ENCODE measurements around the gene DNAH17.
"Not testable (repeated sequence)": the region's sequence is repeated elsewhere in the genome, so short reads cannot be mapped to it uniquely, and the experiment has no call there.

DNAH17 gene

DNA sequence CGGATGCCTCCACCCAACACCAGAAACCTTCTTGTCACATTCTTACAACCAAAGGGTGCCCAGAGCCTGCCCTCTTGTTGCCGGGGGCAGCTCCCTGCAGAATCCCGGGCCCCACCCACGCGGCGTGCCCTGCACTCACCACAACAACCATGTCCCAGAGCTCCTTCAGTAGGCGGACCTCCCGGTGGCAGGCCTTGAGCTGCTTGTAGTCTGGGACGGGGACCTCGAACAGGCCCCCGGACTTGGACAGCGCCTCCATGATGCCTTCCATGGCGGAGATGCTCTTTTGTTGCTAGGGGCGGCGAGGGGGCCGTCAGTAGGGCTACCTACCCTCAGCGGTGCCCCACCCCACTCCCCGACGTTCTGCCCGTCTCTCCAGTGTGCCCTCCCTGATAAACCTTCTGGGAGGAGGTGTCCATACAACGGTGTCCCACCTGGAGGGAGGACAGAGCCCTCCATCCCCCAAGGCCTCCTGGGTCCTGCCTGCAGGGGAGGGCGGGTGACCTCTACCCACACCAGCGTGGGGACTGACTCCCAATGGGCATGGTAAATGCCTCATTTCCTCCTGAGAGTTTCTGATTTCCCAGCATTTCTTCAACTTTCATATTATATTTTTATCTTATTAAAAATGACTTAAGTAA is 52.2 kb downstream of the DNAH17 start:
- DNase-seq (ENCODE audit: low read depth in 2 of 2, low spot score in 1 of 2) = no peak

DNA sequence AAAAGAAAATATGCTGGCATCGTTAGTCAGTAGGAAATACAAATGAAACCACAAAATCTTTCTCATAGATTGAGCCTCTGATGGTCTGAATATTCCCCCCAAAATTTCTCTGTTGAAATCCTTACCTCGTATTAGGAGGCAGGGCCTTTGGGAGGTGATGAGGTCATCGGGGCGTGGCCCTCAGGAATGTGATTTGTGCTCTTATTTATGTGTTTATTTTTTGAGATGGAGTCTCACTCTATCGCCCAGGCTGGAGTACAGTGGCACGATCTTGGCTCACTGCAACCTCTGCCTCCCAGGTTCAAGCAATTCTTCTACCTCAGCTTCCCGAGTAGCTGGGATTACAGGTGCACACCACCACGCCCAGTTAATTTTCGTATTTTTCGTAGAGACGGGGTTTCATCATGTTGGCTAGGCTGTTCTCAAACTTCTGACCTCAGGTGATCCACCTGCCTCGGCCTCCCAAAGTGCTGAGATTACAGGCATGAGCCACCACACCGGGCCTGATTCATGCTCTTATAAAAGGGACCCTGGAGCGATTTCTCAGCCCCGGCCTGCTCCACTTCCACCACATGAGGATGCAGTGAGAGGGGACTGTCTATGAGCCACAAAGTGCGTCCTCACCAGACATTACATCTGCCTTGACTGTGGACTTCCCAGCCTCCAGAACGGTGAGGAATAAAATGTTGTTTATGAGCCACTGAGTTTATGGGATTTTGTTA is 53.1 kb downstream of the DNAH17 start:
- DNase-seq (ENCODE audit: low read depth in 2 of 2, low spot score in 1 of 2) = no peak

DNA sequence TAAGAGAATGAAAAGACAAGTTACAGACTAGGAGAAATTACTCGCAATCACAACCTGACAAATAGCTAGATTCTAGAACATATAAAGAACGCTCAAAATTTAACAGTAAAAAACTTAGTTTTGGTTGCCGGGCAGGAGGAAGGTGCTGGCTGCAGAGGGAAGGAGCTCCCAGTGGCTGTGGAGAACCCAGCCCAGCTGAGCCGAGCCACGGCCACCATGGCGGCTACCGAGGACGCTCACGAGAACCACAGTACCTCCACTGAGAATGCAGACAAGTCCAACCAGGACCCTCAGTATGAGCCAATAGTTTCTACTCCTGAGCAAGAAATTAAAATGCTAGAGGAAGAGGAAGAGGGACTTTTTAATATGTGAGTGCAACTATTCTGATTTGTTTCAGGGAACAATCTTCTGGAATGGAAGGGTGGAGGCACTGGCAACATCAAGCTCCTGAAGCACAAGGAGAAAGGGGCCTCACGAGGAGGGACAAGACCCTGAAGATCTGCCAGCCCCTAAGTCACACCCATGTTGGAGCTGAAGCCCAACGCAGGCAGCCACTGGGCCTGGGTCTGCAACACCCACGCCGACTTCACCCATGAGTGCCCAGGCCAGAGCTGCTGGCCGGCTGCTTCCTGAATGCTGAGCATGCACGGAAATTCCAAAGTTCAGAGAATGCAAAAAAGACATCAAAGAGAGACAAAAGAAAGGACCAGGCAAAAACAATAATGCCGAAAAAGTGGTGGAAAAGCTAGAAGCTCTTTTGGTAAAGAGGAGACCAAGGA is 55.0 kb downstream of the DNAH17 start:
- no peak for DNase-seq (ENCODE audit: low read depth in 2 of 2, low spot score in 1 of 2)

DNA sequence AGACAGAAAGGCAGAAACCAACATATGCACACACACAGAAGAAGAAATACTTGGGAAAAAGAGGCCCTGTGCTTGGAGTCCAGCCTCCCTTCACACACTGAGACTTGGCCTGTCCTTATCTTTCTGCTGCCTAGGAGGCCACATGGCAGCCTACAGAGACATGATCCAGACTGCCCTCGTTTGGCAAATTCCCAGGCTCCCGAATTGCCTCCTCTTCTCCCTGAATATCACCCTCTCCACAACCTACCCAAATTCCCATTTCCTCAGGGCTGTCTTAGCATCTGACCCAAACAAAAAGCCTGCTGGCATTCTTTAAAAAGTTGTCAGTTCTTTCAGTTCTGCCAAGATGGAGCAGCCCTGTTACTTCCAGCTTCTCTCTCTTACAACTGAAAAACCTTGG is 59.8 kb downstream of the DNAH17 start:
- no peak for DNase-seq (ENCODE audit: low read depth in 2 of 2, low spot score in 1 of 2)

DNA sequence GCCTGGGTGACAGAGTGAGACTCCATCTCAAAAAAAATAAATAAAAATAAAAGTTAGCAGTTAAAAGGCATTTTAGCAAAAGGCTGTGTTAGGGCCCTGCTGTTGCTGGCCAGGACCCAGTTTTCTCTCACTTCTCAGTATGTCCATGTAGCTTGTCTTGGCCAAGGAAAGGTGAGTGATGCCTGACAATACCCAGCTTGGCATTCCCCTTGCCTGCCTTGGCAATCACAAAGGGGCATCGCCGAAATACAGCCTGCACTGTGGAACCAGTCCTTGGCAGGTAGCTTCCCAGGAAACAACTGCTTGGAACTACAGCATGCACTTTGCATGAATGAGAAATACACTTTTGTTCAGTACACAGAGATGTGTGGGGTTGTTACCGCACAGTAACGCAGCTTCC is 61.7 kb downstream of the DNAH17 start:
- no peak for DNase-seq (ENCODE audit: low read depth in 2 of 2, low spot score in 1 of 2)

DNA sequence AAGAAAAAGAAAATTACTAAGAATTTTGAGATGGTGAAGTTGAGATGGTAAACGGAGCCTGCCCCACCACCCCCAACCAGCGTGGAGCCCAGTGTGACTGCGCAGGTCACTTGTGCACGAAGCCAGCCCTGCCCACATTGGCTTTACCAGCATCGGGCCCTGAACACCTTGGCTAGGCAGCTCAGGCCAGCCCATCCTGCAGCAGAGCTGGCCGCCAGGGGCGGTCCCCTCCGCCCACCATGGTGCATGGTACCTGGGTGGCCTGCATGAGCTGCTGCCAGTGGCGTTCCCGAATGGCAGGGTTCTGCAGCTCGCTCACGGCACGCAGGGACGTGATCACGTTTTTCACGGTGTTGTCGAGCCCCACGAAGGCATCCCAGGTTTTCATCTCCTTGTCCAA is 62.7 kb downstream of the DNAH17 start:
- DNase-seq (ENCODE audit: low read depth in 2 of 2, low spot score in 1 of 2) = no peak

DNA sequence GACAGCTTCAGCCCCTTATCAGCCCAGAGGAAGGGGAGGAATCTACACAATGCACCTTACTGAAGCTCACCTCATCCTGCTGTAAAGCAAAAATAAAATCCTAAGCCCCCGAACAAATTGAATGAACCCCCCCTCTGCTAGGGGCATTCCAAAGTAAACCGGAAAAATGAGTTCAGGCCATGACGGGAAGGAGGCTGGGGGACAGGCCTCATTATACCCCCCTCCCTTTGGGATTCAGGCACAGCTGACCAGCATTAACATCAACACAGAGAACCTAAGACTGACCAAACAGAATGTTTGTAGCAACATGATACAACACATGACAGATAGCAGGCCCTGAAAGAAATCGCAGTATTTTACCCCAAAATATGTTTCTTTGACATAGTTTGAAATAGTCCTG is 64.2 kb downstream of the DNAH17 start:
- no peak for DNase-seq (ENCODE audit: low read depth in 2 of 2, low spot score in 1 of 2)

DNA sequence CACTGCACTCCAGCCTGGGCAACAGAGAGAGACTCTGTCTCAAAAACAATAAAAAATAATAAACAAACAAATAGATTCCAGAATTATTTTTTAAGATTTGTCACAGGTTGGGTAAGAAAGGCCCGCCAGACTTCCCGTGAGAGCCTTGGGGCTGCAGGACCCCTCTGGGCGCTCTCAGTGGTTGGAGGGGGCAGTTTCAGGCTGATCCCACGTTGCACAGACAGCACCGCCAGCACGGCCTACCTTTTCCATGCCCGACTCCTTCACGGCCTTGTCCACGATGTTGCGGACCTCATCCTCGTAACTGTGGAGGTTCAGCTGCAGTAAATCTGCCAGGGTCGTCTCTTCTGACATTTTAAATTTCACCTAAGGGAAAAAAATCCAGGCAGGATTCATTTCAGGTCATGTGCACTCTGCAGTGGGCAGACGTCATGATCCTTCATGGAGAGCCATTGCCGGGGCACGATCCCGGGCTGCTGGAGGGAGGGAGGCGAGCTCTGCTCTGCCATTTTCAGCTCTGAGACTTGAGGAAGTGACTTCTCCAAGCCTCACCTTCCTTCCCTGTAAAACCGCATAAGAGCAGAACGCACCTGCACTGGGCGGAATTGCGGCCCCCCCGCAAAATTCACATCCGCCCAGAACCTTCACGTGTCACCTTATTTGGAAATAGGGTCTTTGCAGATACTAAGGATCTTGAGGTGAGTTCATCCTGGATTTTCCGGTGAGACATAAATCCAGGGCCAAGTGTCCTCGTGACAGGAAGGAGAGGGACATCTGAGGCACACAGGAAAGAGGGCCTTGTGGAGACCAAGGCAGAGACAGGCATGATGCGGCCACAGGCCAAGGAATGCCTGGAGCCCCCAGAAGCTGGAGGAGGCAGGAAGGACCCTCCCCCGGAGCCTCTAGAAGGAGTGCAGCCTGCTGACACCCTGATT is 66.8 kb downstream of the DNAH17 start:
- no peak for DNase-seq (ENCODE audit: low read depth in 2 of 2, low spot score in 1 of 2)

DNA sequence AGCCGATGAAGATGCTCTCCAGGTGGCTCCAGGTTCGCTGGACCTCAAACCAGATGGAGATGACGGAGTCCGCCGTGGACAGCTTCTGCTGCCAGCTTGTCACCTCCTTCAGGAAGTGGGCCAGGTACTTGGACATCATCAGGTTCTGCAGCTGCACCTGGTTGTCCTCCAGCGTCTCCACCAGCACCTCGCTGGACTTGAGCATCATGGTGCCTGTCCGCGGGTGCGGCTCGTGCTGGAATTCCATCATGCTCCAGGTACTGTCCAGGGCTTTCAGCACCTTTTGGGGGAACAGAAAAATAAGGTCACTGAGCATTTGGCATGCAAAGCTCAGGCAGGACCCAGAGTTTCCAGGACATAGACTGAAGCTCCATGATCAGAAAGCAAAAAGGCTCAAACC is 69.7 kb downstream of the DNAH17 start:
- DNase-seq (ENCODE audit: low read depth in 2 of 2, low spot score in 1 of 2) = no peak

DNA sequence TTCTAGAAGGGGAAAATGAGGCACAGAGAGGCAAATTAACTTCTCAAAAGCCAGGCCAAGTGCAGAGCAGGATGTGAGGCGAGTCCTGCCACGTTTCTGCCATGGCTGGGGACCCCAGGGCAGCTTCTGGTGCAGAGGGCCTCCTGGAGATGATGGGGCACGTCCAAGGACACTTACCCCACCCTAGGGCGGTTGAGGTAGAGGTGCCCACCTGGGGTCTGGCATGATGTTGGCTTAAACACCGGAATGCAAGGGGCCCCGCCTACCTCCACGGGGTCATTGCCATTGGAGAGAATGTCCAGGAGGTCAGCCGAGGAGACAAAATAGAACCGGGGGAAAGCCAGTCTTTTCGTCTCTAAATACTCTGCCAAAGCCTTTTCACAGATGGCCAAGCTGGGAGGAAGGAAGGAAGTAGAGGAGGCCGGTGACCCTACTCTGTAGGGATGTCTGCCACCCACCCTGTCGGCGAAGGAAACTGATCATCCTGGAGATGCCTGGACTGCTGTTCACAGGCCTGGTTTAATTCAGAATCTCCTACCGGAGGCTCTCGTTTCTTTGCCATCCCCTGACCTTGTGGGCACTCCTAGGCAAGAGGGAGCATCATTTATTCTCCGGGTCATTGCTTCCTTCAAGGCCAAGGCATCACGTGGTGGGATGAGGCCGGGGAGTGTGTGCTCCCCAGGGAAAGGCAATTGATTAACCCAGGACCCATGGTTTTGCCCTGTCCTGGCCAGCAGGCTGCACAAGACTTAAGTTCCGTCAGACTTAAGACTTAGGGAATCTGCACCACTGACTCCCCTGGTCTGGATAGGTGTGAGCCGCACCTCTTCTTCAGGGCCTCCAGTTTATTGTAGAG is 70.5 kb downstream of the DNAH17 start:
- no peak for DNase-seq (ENCODE audit: low read depth in 2 of 2, low spot score in 1 of 2)

DNA sequence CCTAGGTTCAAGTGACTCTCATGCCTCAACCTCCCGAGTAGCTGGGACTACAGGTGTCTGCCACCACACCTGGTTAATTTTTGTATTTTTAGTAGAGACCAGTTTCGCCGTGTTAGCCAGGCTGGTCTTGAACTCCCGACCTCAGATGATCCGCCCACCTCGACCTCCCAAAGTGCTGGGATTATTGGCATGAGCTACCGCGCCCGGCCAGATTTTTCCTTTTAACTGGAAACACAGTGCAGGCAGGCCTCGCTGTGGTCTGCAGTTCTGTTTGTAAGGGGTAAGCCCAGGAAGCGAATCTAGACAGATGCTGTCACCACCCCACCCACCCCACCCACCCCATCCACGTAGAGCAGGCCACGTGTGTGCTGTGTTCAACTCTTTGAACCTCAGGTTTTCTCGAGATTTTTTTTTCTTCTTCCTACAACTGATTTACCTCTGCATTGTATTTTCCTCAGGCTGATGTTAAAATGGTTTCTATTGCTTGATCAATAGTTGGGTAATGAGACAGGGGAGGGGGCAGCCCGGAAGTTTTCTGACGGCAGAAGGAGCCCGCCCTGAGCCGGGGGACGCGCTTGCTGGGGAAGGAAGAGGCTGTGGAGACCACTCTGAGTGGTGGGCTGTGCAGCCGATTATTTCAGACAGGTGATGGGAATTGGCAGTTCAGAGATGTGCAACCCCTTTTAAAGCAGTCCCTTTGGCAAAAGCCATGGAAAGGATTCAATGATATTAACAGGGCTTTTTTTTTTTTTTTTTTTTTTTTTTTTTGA is 72.9 kb downstream of the DNAH17 start:
- no peak for DNase-seq (ENCODE audit: low read depth in 2 of 2, low spot score in 1 of 2)

DNA sequence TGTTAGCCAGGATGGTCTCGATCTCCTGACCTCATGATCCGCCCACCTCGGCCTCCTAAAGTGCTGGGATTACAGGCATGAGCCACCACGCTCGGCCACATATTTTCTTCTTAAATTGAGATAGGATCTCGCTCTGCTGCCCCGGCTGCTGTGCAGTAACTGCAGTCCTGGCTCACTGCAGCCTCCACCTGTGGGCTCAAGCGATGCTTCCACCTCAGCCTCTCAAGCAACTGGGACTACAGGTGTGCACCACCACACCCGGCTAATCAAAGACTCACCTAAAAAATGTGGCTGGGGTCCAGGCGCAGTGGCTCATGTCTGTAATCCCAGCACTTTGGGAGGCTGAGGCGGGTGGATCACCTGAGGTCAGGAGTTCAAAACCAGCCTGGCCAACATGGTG is 73.8 kb downstream of the DNAH17 start:
- DNase-seq (ENCODE audit: low read depth in 2 of 2, low spot score in 1 of 2) = not testable (repeated sequence)

DNA sequence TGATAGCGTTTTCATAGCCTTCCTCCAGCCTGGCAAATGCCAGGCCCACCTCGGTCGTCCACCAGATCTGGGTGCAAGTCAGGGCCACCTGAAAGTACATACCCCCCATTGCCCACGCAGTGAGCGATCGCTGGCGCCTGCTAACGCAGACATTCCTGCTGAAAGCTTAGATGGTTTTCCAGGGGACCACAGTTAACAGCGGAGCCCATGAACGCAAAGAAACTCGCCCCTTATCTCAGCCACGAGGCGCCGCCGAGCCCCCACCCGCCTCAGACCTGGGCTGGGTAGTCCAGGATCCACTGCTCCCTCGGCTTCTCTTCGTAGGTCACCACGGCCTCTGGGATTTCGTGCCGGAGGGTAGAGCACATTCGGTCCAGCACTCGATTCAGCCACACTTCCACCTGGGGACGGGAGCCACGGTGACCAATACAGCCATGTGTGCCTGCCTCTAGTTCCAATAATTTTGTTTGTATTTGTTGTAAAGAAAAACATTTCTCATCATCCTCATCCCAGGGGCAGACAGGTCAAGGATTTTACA is 74.5 kb downstream of the DNAH17 start:
- DNase-seq (ENCODE audit: low read depth in 2 of 2, low spot score in 1 of 2) = no peak

DNA sequence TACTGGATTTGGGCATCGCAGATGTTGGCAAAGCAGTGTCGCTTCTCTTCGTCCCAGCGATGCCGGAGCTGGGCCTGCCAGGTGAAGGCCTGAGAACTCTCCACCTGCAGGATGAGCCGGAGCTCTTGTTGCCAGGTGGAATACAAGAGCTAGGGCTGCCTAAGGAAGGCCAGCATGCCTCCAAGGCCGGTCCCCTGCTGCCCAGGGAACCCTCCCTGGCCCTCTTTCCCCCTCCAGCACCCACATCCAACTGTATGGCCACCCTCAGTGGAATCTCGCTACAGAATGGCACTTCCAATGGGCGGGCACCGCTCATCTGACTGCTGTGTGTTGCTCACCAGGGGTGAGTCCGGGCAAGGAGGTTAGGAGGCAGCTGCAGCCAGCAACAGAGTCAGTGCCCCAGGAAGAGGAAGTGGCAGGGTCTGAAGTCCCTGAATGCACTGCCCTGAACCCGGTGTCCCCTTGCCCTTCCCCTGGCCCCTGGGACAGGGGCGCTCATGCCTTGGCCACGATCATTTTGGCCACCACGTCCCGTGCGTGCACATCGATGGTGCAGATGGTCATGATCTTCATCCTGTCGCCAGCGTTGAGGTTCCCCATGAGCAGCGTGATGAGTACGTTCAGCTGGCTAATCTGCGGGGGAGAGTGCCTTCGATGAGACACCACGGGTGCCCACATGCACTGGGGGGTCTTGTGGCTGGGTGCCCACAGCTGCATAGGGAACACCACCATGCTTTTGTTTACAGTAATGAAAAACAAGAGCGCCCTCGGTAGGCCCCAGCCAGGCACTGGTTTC is 75.8 kb downstream of the DNAH17 start:
- no peak for DNase-seq (ENCODE audit: low read depth in 2 of 2, low spot score in 1 of 2)

DNA sequence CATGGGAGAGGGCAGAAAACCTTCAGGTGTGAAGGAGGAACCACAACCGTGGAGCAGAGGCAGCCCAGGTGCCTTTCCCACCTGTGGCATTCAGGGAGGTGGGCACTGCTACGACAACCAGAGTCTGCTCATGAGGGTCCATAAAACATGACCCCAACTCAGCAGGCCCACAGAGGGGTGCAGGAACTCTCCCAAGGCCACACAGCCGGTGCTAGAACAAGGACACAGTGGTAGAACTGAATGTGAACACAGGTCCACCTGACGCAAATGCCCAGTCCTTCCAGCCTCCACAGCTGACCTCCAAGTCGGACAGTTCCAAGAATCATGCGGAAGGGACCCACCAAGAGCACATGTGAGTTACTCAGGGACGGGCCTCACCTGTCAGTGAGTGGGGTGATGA is 76.4 kb downstream of the DNAH17 start:
- DNase-seq (ENCODE audit: low read depth in 2 of 2, low spot score in 1 of 2) = no peak

DNA sequence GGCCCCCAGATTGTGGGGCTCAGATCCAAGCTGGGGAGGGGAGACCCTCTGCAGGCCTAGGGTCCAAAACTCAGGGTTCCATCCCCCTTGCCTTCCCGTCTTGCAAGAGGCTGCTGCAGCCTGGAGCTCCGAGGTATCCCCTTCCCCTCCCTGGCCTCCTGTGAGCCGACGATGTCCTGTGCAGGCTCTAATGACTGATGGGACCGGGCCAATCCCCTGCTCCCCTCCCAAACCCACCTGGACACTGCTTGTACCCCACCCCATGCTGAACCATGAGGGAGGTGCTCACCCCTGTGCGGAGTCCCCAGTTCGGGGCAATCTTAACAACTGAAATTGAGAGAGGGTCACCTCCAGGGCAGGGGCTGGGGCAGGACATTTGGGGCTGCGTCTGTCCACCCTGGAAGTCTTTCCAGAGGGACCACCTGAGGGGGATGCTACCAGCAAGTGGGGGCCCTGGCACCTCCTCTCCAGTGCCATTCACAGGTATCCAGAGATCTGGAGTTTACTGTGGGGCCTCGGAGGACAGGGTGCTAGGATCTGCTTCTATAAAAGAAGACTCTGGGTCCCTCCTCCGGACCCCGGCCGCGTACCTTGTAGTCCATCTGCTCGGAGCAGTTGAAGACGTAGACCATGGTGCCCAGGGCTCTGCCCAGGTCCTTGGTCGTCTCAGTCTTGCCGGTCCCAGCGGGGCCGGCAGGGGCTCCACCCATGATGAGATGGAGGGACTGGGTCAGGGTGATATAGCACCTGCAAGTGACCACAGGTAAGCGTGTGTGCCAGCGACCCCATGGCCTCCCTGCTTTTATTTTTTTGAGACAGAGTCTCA is 77.3 kb downstream of the DNAH17 start:
- DNase-seq (ENCODE audit: low read depth in 2 of 2, low spot score in 1 of 2) = no peak

DNA sequence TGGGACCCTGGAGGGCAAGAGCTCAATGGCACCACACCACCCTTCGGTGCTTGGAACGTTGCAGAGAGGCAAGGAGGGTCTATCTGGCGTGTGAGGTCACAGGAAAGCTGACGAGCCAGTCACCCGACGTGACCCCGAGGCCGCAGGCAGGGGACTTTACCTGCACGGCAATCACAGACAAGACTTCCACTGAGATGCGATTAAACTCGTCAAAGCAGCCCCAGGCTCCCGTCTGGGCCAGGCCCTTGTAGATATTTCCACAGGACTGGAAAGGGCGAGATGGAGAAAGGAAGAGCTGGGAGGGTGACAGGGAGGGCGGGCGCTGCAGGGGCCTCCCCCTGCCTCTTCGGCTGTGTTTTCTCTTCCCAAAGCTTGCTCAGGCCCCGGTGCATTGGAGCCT is 78.3 kb downstream of the DNAH17 start:
- DNase-seq (ENCODE audit: low read depth in 2 of 2, low spot score in 1 of 2) = no peak

DNA sequence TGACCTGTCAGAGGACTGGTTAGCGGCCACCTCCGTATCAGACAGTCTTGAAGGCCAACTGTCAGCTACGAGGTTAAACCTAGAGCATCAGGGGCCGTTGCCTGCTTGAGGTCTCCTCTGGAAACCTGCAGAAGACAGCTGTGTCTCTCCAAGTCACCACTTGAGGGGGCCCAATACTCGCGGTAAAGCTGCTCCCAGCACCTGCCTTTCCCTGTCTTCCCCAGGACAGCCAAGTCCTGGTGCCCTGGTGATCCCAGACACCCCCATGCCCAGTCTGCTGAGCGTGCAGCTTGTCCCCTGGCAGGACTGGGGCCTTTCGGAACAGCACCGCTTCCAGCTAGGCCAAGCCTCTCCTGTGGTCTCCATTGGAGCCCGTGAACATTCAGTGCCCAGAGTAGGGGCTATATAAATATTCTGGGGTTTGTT is 80.1 kb downstream of the DNAH17 start:
- no peak for DNase-seq (ENCODE audit: low read depth in 2 of 2, low spot score in 1 of 2)

Data from stimulated activated CD8-positive, alpha-beta memory T cell treated with anti-CD3 and anti-CD28 coated beads, Interleukin-4, amount 100 ng/mL, for 1 hour (primary cell).